ENCODE results near the gene RC3H1. TPM values are rescaled to one million over a fixed set of nuclear protein-coding genes. Genes with fewer than 3 reads are reported as not detected.
"Not testable (repeated sequence)": the region's sequence is repeated elsewhere in the genome, so short reads cannot be mapped to it uniquely, and the experiment has no call there.

The RC3H1 gene
- total and polyA plus RNA-seq, 3 experiments from 2014 or later, result 5.4 to 40.5 (median 39.7) TPM

- H3K4me1 Mint-ChIP-seq, result peaks cover 12 to 32% (median 15%) of the 10 kb centered on the region in 3 donors
- H3K36me3 ChIP-seq (ENCODE audit: insufficient read depth, low read length), result peaks cover 31% of the 10 kb centered on the region
- no peaks in the 10 kb centered on the region for H3K4me1 ChIP-seq (ENCODE audit: insufficient read depth, low read length)
- H3K27me3 ChIP-seq (ENCODE audit: insufficient read depth, low read length, poor library complexity, severe bottlenecking), result no peaks in the 10 kb centered on the region
- CTCF ChIA-PET, result no interaction called here
- H3K9me3 ChIP-seq (ENCODE audit: low read length), result no peaks in the 10 kb centered on the region
- H3K9me3 Mint-ChIP-seq, result no peaks in the 10 kb centered on the region
- DNase-seq, result no peak
- no peaks in the 10 kb centered on the region for H3K27me3 Mint-ChIP-seq
- H3K27ac Mint-ChIP-seq, result peak overlapping the region in 4 of 8 donors; percentile 1 to 37 (median 4)
- H3K36me3 Mint-ChIP-seq, result peaks cover 0 to 71% (median 16%) of the 10 kb centered on the region in 3 donors
- H3K27ac ChIP-seq (ENCODE audit: low read depth, low read length), result no peak overlapping the region
- no peak overlapping the region for H3K4me3 Mint-ChIP-seq
- POLR2A ChIA-PET, result interaction anchor here (1.2 kb wide), 1 partner anchor 34 kb away, joined by 4 read pairs; the partner anchor contains the start of gene RC3H1
- H3K4me3 ChIP-seq (ENCODE audit: low read length), result no peak overlapping the region
Observed at GRCh38 chr1:173988068-173988467, 34.1 kb downstream of the RC3H1 start.

- POLR2A ChIA-PET, result no interaction called here
- H3K4me3 ChIP-seq (ENCODE audit: low read length), result no peak overlapping the region
Observed at GRCh38 chr1:173986951-173987350, 35.2 kb downstream of the RC3H1 start.

GRCh38 chr1:173970252-173970651 is 51.9 kb downstream of the RC3H1 start:
- peaks cover 0 to 9% (median 5%) of the 10 kb centered on the region in 3 donors for H3K4me1 Mint-ChIP-seq
- no peak overlapping the region for H3K4me3 ChIP-seq (ENCODE audit: low read length)
- H3K9me3 Mint-ChIP-seq, result no peaks in the 10 kb centered on the region
- peak overlapping the region in 4 of 8 donors; percentile 30 to 76 (median 69) for H3K27ac Mint-ChIP-seq
- H3K36me3 ChIP-seq (ENCODE audit: insufficient read depth, low read length), result peaks cover 23% of the 10 kb centered on the region
- CTCF ChIA-PET, result interaction anchor here (0.9 kb wide), 1 partner anchor 12 kb away, joined by 3 read pairs; no protein-coding TSS in a partner anchor
- no peak for DNase-seq
- POLR2A ChIA-PET, result no interaction called here
- no peak overlapping the region for H3K27ac ChIP-seq (ENCODE audit: low read depth, low read length)
- H3K4me3 Mint-ChIP-seq, result no peak overlapping the region
- no peaks in the 10 kb centered on the region for H3K27me3 ChIP-seq (ENCODE audit: insufficient read depth, low read length, poor library complexity, severe bottlenecking)
- H3K9me3 ChIP-seq (ENCODE audit: low read length), result no peaks in the 10 kb centered on the region
- peaks cover 6 to 70% (median 16%) of the 10 kb centered on the region in 3 donors for H3K36me3 Mint-ChIP-seq
- H3K27me3 Mint-ChIP-seq, result no peaks in the 10 kb centered on the region
- no peaks in the 10 kb centered on the region for H3K4me1 ChIP-seq (ENCODE audit: insufficient read depth, low read length)

More at GRCh38 chr1:173986951-173987350, 35.2 kb downstream of the RC3H1 start:
- Histone ChIP-seq H3K4me1 (ENCODE audit: insufficient read depth, low read length) (no peaks in the 10 kb centered on the region), H3K27ac (ENCODE audit: low read depth, low read length) (no peak overlapping the region), H3K27me3 (ENCODE audit: insufficient read depth, low read length, poor library complexity, severe bottlenecking) (no peaks in the 10 kb centered on the region), H3K9me3 (ENCODE audit: low read length) (no peaks in the 10 kb centered on the region), H3K36me3 (ENCODE audit: insufficient read depth, low read length) (peaks cover 21% of the 10 kb centered on the region)
- peaks cover 10 to 28% (median 15%) of the 10 kb centered on the region in 3 donors for H3K4me1 Mint-ChIP-seq
- no peak overlapping the region for H3K4me3 Mint-ChIP-seq
- peak overlapping the region in 6 of 8 donors; percentile 2 to 67 (median 30) for H3K27ac Mint-ChIP-seq
- CTCF ChIA-PET, result no interaction called here
- no peaks in the 10 kb centered on the region for H3K27me3 Mint-ChIP-seq
- peaks cover 0 to 69% (median 14%) of the 10 kb centered on the region in 3 donors for H3K36me3 Mint-ChIP-seq
- DNase-seq, result no peak
- H3K9me3 Mint-ChIP-seq, result no peaks in the 10 kb centered on the region

- DNase-seq; H3K4me1 Mint-ChIP-seq; H3K4me3 Mint-ChIP-seq; H3K4me3 ChIP-seq (ENCODE audit: low read length); H3K27me3 Mint-ChIP-seq; H3K27ac ChIP-seq (ENCODE audit: low read depth, low read length); CTCF ChIA-PET; H3K4me1 ChIP-seq (ENCODE audit: insufficient read depth, low read length); H3K27me3 ChIP-seq (ENCODE audit: insufficient read depth, low read length, poor library complexity, severe bottlenecking); H3K27ac Mint-ChIP-seq; POLR2A ChIA-PET; H3K9me3 Mint-ChIP-seq; H3K9me3 ChIP-seq (ENCODE audit: low read length): not testable (repeated sequence)
- peaks cover under 1 to 75% (median 17%) of the 10 kb centered on the region in 3 donors for H3K36me3 Mint-ChIP-seq
- peaks cover 38% of the 10 kb centered on the region for H3K36me3 ChIP-seq (ENCODE audit: insufficient read depth, low read length)
Observed at GRCh38 chr1:173965896-173966295, 56.3 kb downstream of the RC3H1 start.

GRCh38 chr1:173963477-173963876 is 58.7 kb downstream of the RC3H1 start:
- H3K36me3 ChIP-seq (ENCODE audit: insufficient read depth, low read length), result peaks cover 35% of the 10 kb centered on the region

GRCh38 chr1:173960625-173961024 is 61.5 kb downstream of the RC3H1 start:
- CTCF ChIA-PET, result no interaction called here
- H3K4me3 ChIP-seq (ENCODE audit: low read length), result no peak overlapping the region
- no peaks in the 10 kb centered on the region for H3K4me1 ChIP-seq (ENCODE audit: insufficient read depth, low read length)
- H3K9me3 ChIP-seq (ENCODE audit: low read length), result no peaks in the 10 kb centered on the region
- DNase-seq, result no peak
- no peaks in the 10 kb centered on the region for H3K9me3 Mint-ChIP-seq
- H3K27me3 Mint-ChIP-seq, result no peaks in the 10 kb centered on the region
- peaks cover 5 to 79% (median 19%) of the 10 kb centered on the region in 3 donors for H3K36me3 Mint-ChIP-seq
- peaks cover 2 to 5% (median 3%) of the 10 kb centered on the region in 3 donors for H3K4me1 Mint-ChIP-seq
- peaks cover 36% of the 10 kb centered on the region for H3K36me3 ChIP-seq (ENCODE audit: insufficient read depth, low read length)
- POLR2A ChIA-PET, result no interaction called here
- no peak overlapping the region for H3K27ac ChIP-seq (ENCODE audit: low read depth, low read length)
- H3K27me3 ChIP-seq (ENCODE audit: insufficient read depth, low read length, poor library complexity, severe bottlenecking), result no peaks in the 10 kb centered on the region
- H3K27ac Mint-ChIP-seq, result peak overlapping the region in 1 of 8 donors; percentile 8
- H3K4me3 Mint-ChIP-seq, result peak overlapping the region in 1 of 7 donors; percentile 27

More at GRCh38 chr1:173963477-173963876, 58.7 kb downstream of the RC3H1 start:
- Histone ChIP-seq H3K27me3 (ENCODE audit: insufficient read depth, low read length, poor library complexity, severe bottlenecking) (no peaks in the 10 kb centered on the region), H3K4me1 (ENCODE audit: insufficient read depth, low read length) (no peaks in the 10 kb centered on the region), H3K4me3 (ENCODE audit: low read length) (no peak overlapping the region), H3K9me3 (ENCODE audit: low read length) (no peaks in the 10 kb centered on the region), H3K27ac (ENCODE audit: low read depth, low read length) (no peak overlapping the region)
- peaks cover 5 to 83% (median 23%) of the 10 kb centered on the region in 3 donors for H3K36me3 Mint-ChIP-seq
- H3K9me3 Mint-ChIP-seq, result no peaks in the 10 kb centered on the region
- no peak overlapping the region for H3K4me3 Mint-ChIP-seq
- CTCF ChIA-PET, result no interaction called here
- POLR2A ChIA-PET, result no interaction called here
- H3K4me1 Mint-ChIP-seq, result peaks cover 2 to 5% (median 3%) of the 10 kb centered on the region in 3 donors
- DNase-seq, result no peak
- peak overlapping the region in 1 of 8 donors; percentile 26 for H3K27ac Mint-ChIP-seq
- H3K27me3 Mint-ChIP-seq, result no peaks in the 10 kb centered on the region

- H3K27me3 ChIP-seq (ENCODE audit: insufficient read depth, low read length, poor library complexity, severe bottlenecking), result no peaks in the 10 kb centered on the region
- POLR2A ChIA-PET, result no interaction called here
- no peak overlapping the region for H3K4me3 Mint-ChIP-seq
- H3K9me3 ChIP-seq (ENCODE audit: low read length), result no peaks in the 10 kb centered on the region
- H3K4me3 ChIP-seq (ENCODE audit: low read length), result no peak overlapping the region
- no peak overlapping the region for H3K27ac ChIP-seq (ENCODE audit: low read depth, low read length)
- H3K36me3 ChIP-seq (ENCODE audit: insufficient read depth, low read length), result peaks cover 17% of the 10 kb centered on the region
- H3K4me1 Mint-ChIP-seq, result peaks cover 4 to 9% (median 9%) of the 10 kb centered on the region in 3 donors
- DNase-seq, result no peak
- no peaks in the 10 kb centered on the region for H3K4me1 ChIP-seq (ENCODE audit: insufficient read depth, low read length)
- peak overlapping the region in 2 of 8 donors; percentile 8 to 73 for H3K27ac Mint-ChIP-seq
- CTCF ChIA-PET, result no interaction called here
- H3K36me3 Mint-ChIP-seq, result peaks cover 3 to 72% (median 11%) of the 10 kb centered on the region in 3 donors
- H3K9me3 Mint-ChIP-seq, result no peaks in the 10 kb centered on the region
- no peaks in the 10 kb centered on the region for H3K27me3 Mint-ChIP-seq
Observed at GRCh38 chr1:173954179-173954578, 68.0 kb downstream of the RC3H1 start.

- H3K36me3 Mint-ChIP-seq, result peaks cover 0 to 81% (median 15%) of the 10 kb centered on the region in 3 donors
- H3K9me3 ChIP-seq (ENCODE audit: low read length), result no peaks in the 10 kb centered on the region
- H3K27me3 Mint-ChIP-seq, result peaks cover 0 to 1% of the 10 kb centered on the region in 2 donors
- peaks cover 49% of the 10 kb centered on the region for H3K36me3 ChIP-seq (ENCODE audit: insufficient read depth, low read length)
- ChIA-PET CTCF (no interaction called here), POLR2A (no interaction called here)
- no peak overlapping the region for H3K4me3 ChIP-seq (ENCODE audit: low read length)
- H3K4me1 ChIP-seq (ENCODE audit: insufficient read depth, low read length), result no peaks in the 10 kb centered on the region
- peak overlapping the region in 2 of 8 donors; percentile 8 to 73 for H3K27ac Mint-ChIP-seq
- H3K27me3 ChIP-seq (ENCODE audit: insufficient read depth, low read length, poor library complexity, severe bottlenecking), result no peaks in the 10 kb centered on the region
- H3K27ac ChIP-seq (ENCODE audit: low read depth, low read length), result no peak overlapping the region
- H3K4me3 Mint-ChIP-seq, result no peak overlapping the region
- H3K9me3 Mint-ChIP-seq, result no peaks in the 10 kb centered on the region
- H3K4me1 Mint-ChIP-seq, result peaks cover 0 to 9% (median 6%) of the 10 kb centered on the region in 3 donors
- no peak for DNase-seq
Observed at GRCh38 chr1:173948594-173948993, 73.6 kb downstream of the RC3H1 start.
